Left renal cortex interstitium (tissue), 4 donors: ENCODE data around the gene EP300. TPM values are rescaled to one million over a fixed set of nuclear protein-coding genes. Genes with fewer than 3 reads are reported as not detected.
"Not testable (repeated sequence)": the region's sequence is repeated elsewhere in the genome, so short reads cannot be mapped to it uniquely, and the experiment has no call there.

Source experiments
- DNase-seq, 4 donors: peaks; one replicate each; pipeline ENCODE4 v3.0.0-alpha.2; 2013; ENCODE audit warnings: low read depth in 4 of 4, low spot score in 2 of 4, missing footprints in 1 of 4
- polyA plus RNA-seq, 4 donors: library from polyadenylated mRNA; unstranded; fragments of 120-200 nt; gene quantifications; one replicate each; pipeline ENCODE4 v1.2.1, GENCODE V29; 2013; ENCODE audit not compliant: insufficient read length in 4 of 4

EP300 gene
- polyA plus RNA-seq, 4 donors = 41.7 to 73.9 (median 59.4) TPM

GRCh38 chr22:41076857-41077256 lies 15.5 kb upstream of the EP300 start:
- no peak for DNase-seq

- no peak for DNase-seq
These were observed 13.5 kb upstream of the EP300 start for GRCh38 chr22:41078931-41079330.

GRCh38 chr22:41085842-41086241 lies 6.5 kb upstream of the EP300 start:
- no peak for DNase-seq

GRCh38 chr22:41091132-41092022 lies 1.0 kb upstream of the EP300 start:
- peak; percentile 91 to 97 (median 95) for DNase-seq

GRCh38 chr22:41092847-41093411 lies 537 bp downstream of the EP300 start:
- DNase-seq = no peak

GRCh38 chr22:41094041-41094593 lies 1.7 kb downstream of the EP300 start:
- DNase-seq = no peak

- DNase-seq = no peak
These were observed 4.0 kb downstream of the EP300 start for GRCh38 chr22:41096391-41096790.

- no peak for DNase-seq
These were observed 4.4 kb downstream of the EP300 start for GRCh38 chr22:41096841-41097240.

- no peak for DNase-seq
These were observed 6.6 kb downstream of the EP300 start for GRCh38 chr22:41099036-41099435.

GRCh38 chr22:41106122-41106968 lies 14.0 kb downstream of the EP300 start:
- no peak for DNase-seq

- DNase-seq = not testable (repeated sequence)
These were observed 14.6 kb downstream of the EP300 start for GRCh38 chr22:41106969-41107325.

GRCh38 chr22:41110968-41111367 lies 18.6 kb downstream of the EP300 start:
- no peak for DNase-seq

GRCh38 chr22:41116342-41116741 lies 23.9 kb downstream of the EP300 start:
- DNase-seq = no peak

GRCh38 chr22:41117127-41117965 lies 25.0 kb downstream of the EP300 start:
- DNase-seq = no peak

GRCh38 chr22:41123151-41123550 lies 30.8 kb downstream of the EP300 start:
- no peak for DNase-seq

- no peak for DNase-seq
These were observed 31.7 kb downstream of the EP300 start for GRCh38 chr22:41124086-41124485.

GRCh38 chr22:41127451-41127850 lies 35.1 kb downstream of the EP300 start:
- no peak for DNase-seq

- no peak for DNase-seq
These were observed 36.2 kb downstream of the EP300 start for GRCh38 chr22:41128606-41129005.

GRCh38 chr22:41132550-41132949 lies 40.2 kb downstream of the EP300 start:
- DNase-seq = no peak

GRCh38 chr22:41140365-41140957 lies 48.1 kb downstream of the EP300 start:
- no peak for DNase-seq
